Measurements from ENCODE around the gene OSBPL7. TPM values are rescaled to one million over a fixed set of nuclear protein-coding genes. Genes with fewer than 3 reads are reported as not detected.

The OSBPL7 gene
- total and polyA plus RNA-seq, 2 of the 4 experiments (the other 2 are of a cell fraction), result 5.2 to 14.5 TPM

DNA sequence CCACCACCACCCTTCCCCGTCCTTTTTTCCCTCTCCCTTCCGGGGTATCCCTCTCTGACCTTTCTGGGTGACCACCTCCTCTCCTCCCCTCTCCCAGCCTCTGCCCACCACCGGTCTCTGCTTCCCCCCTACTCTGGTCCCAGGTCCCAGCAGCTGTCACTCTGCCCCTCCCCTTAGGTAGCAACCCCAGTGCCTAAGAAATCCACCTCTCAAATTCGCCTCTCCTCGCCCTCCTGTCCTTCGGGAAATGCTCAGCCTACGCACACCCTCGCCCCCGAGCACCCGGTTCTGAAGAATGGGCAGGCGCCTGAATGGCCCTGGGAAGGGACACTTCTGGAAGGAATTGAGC is 30.1 kb upstream of the OSBPL7 start:
- Histone ChIP-seq H3K4me3 (ENCODE audit: insufficient read depth, low read depth, low read length) (no peak overlapping the region), H3K9me1 (ENCODE audit: insufficient read depth, low read length) (no peaks in the 10 kb centered on the region), H3K18ac (ENCODE audit: low read depth, low read length) (no peak overlapping the region), H3K36me3 (ENCODE audit: control insufficient read depth, insufficient read depth, low read length) (no peaks in the 10 kb centered on the region), H4K5ac (ENCODE audit: low read depth, low read length) (no peak overlapping the region), H4K20me1 (ENCODE audit: insufficient read depth, low read length) (no peaks in the 10 kb centered on the region), H3K9ac (ENCODE audit: low read depth, low read length) (no peak overlapping the region), H3K4ac (ENCODE audit: low read depth, low read length) (no peak overlapping the region), H2BK20ac (ENCODE audit: low read depth, low read length) (no peak overlapping the region), H3K23ac (ENCODE audit: low read depth, low read length) (no peak overlapping the region), H2BK5ac (ENCODE audit: low read depth, low read length, poor library complexity, severe bottlenecking) (no peak overlapping the region), H3K14ac (replicated peaks; ENCODE audit: low read depth, low read length) (no peak overlapping the region), H3K4me1 (ENCODE audit: control insufficient read depth, insufficient read depth, low read length) (no peaks in the 10 kb centered on the region), H2AK9ac (replicated peaks; ENCODE audit: low read depth, low read length, poor library complexity) (no peak overlapping the region), H3K27ac (ENCODE audit: insufficient read depth, low read length) (no peak overlapping the region), H4K91ac (ENCODE audit: insufficient read depth, low read depth, low read length) (no peak overlapping the region), H4K8ac (ENCODE audit: low read depth in 2 of 2, low read length in 2 of 2) (no peak overlapping the region), H3K79me1 (ENCODE audit: low read depth in 1 of 2, low read length in 2 of 2) (no peaks in the 10 kb centered on the region), H3K9me3 (ENCODE audit: control insufficient read depth, insufficient read depth, low read length) (no peaks in the 10 kb centered on the region), H2AFZ (replicated peaks; ENCODE audit: low read length, poor library complexity) (no peak overlapping the region), H3K27me3 (ENCODE audit: control insufficient read depth, insufficient read depth, low read length) (peaks cover 91% of the 10 kb centered on the region), H2BK120ac (ENCODE audit: low read depth, low read length) (no peak overlapping the region), H3K56ac (ENCODE audit: extremely low read depth, insufficient read depth, low read length) (no peak overlapping the region), H2BK15ac (ENCODE audit: low read depth, low read length) (no peak overlapping the region), H3K4me2 (ENCODE audit: low read depth, low read length) (no peak overlapping the region), H2AK5ac (ENCODE audit: low read depth, low read length) (no peak overlapping the region)
- dilution Hi-C loops (cut with HindIII; ENCODE audit: low sequenced_read_pairs, unreplicated experiment), result no loop called here
- CTCF ChIA-PET, result no interaction called here
- no peak for DNase-seq
- no TSS peak for BruUV-seq (replicated peaks)
- intact Hi-C loops (cut with micrococcal nuclease), result no loop called here
- no peak for ATAC-seq (ENCODE audit: low read depth)
- POLR2A ChIA-PET (ENCODE audit: unreplicated experiment), result no interaction called here
- in situ Hi-C loops (cut with MboI; ENCODE audit: low sequenced_read_pairs), result no loop called here
- no peak for TF ChIP-seq MXI1 (IDR thresholded peaks at IDR 0.05; ENCODE audit: borderline replicate concordance, low read depth, low read length)
- TF ChIP-seq, protein P1, sequence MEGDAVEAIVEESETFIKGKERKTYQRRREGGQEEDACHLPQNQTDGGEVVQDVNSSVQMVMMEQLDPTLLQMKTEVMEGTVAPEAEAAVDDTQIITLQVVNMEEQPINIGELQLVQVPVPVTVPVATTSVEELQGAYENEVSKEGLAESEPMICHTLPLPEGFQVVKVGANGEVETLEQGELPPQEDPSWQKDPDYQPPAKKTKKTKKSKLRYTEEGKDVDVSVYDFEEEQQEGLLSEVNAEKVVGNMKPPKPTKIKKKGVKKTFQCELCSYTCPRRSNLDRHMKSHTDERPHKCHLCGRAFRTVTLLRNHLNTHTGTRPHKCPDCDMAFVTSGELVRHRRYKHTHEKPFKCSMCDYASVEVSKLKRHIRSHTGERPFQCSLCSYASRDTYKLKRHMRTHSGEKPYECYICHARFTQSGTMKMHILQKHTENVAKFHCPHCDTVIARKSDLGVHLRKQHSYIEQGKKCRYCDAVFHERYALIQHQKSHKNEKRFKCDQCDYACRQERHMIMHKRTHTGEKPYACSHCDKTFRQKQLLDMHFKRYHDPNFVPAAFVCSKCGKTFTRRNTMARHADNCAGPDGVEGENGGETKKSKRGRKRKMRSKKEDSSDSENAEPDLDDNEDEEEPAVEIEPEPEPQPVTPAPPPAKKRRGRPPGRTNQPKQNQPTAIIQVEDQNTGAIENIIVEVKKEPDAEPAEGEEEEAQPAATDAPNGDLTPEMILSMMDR (conservative IDR thresholded peaks at IDR 0.05; ENCODE audit: low read depth, low read length), result no peak
- TF ChIP-seq, protein P2, sequence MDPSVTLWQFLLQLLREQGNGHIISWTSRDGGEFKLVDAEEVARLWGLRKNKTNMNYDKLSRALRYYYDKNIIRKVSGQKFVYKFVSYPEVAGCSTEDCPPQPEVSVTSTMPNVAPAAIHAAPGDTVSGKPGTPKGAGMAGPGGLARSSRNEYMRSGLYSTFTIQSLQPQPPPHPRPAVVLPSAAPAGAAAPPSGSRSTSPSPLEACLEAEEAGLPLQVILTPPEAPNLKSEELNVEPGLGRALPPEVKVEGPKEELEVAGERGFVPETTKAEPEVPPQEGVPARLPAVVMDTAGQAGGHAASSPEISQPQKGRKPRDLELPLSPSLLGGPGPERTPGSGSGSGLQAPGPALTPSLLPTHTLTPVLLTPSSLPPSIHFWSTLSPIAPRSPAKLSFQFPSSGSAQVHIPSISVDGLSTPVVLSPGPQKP (IDR thresholded peaks at IDR 0.05; ENCODE audit: borderline replicate concordance, low read depth, low read length), result no peak
- TF ChIP-seq RAD21 (IDR thresholded peaks at IDR 0.05; ENCODE audit: low read length), result no peak
- TF ChIP-seq RFX5 (IDR thresholded peaks at IDR 0.05; ENCODE audit: low read depth, low read length), result no peak
- TF ChIP-seq FOS (IDR thresholded peaks at IDR 0.05; ENCODE audit: low read depth, low read length), result no peak
- TF ChIP-seq CHD1 (IDR thresholded peaks at IDR 0.05; ENCODE audit: low read depth, low read length), result no peak
- no peak for TF ChIP-seq SMC3 (IDR thresholded peaks at IDR 0.05; ENCODE audit: low read depth, low read length)
- TF ChIP-seq MAZ (IDR thresholded peaks at IDR 0.05; ENCODE audit: borderline replicate concordance, low read depth, low read length), result no peak
- no peak for TF ChIP-seq MAFK (IDR thresholded peaks at IDR 0.05; ENCODE audit: low read depth, low read length)
- no peak for TF ChIP-seq RCOR1 (IDR thresholded peaks at IDR 0.05; ENCODE audit: insufficient replicate concordance, low read length)
- no peak for TF ChIP-seq NFE2L2 (IDR thresholded peaks at IDR 0.05; ENCODE audit: low read depth, low read length)
- no peak for TF ChIP-seq CEBPB (IDR thresholded peaks at IDR 0.05; ENCODE audit: low read depth, low read length)
- TF ChIP-seq, protein P3, sequence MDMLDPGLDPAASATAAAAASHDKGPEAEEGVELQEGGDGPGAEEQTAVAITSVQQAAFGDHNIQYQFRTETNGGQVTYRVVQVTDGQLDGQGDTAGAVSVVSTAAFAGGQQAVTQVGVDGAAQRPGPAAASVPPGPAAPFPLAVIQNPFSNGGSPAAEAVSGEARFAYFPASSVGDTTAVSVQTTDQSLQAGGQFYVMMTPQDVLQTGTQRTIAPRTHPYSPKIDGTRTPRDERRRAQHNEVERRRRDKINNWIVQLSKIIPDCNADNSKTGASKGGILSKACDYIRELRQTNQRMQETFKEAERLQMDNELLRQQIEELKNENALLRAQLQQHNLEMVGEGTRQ (IDR thresholded peaks at IDR 0.05; ENCODE audit: low read depth, low read length), result no peak
- TF ChIP-seq BHLHE40 (IDR thresholded peaks at IDR 0.05; ENCODE audit: low read depth, low read length), result no peak
- TF ChIP-seq POLR2A (IDR thresholded peaks at IDR 0.05; ENCODE audit: low read depth, low read length), result no peak
- WGBS, 2 experiments (ENCODE audit: extremely low coverage in 2 of 2, insufficient read length in 1 of 2), result no CpG with 5 or more reads among the region's 11 CpGs

Measured in IMR-90 (cell line).